ENCODE measurements around the gene RIN3.

Gene RIN3

GRCh38 chr14:92666251-92666650, 152.7 kb downstream of the RIN3 start:
- no peak for DNase-seq (ENCODE audit: low spot score)
- H3K27ac ChIP-seq: no peak overlapping the region
- no peak for TF ChIP-seq CTCF (conservative IDR thresholded peaks at IDR 0.05; ENCODE audit: low read depth)
- POLR2A ChIA-PET (ENCODE audit: low non-redundant PET): no interaction called here
- CTCF ChIA-PET: no interaction called here

GRCh38 chr14:92668276-92668973, 154.8 kb downstream of the RIN3 start:
- DNase-seq (ENCODE audit: low spot score): no peak
- ChIA-PET CTCF (interaction anchor here (0.9 to 1.1 kb wide), 2 partner anchors 15 to 18 kb away, joined by 4 to 5 read pairs; no protein-coding TSS in a partner anchor), POLR2A (ENCODE audit: low non-redundant PET) (no interaction called here)

GRCh38 chr14:92670160-92670559, 156.6 kb downstream of the RIN3 start:
- POLR2A ChIA-PET (ENCODE audit: low non-redundant PET): interaction anchor here (0.7 kb wide), 1 partner anchor 17 kb away, joined by 4 read pairs; no protein-coding TSS in a partner anchor

More at GRCh38 chr14:92668276-92668973, 154.8 kb downstream of the RIN3 start:
- H3K27ac ChIP-seq: no peak overlapping the region
- no peak for TF ChIP-seq CTCF (conservative IDR thresholded peaks at IDR 0.05; ENCODE audit: low read depth)

GRCh38 chr14:92670643-92671366, 157.2 kb downstream of the RIN3 start:
- DNase-seq (ENCODE audit: low spot score): no peak
- no peak for TF ChIP-seq CTCF (conservative IDR thresholded peaks at IDR 0.05; ENCODE audit: low read depth)
- ChIA-PET POLR2A (ENCODE audit: low non-redundant PET) (no interaction called here), CTCF (interaction anchor here (0.6 to 1.2 kb wide), 2 partner anchors 10 to 512 kb away, joined by 3 to 5 read pairs; no protein-coding TSS in a partner anchor)
- peak overlapping the region; percentile 33; the same call in 1 of the 2 replicates for H3K27ac ChIP-seq

More at GRCh38 chr14:92670160-92670559, 156.6 kb downstream of the RIN3 start:
- no peak for DNase-seq (ENCODE audit: low spot score)
- TF ChIP-seq CTCF (conservative IDR thresholded peaks at IDR 0.05; ENCODE audit: low read depth): peak; percentile 29; the same call in 1 of the 2 replicates
- CTCF ChIA-PET: interaction anchor here (0.7 to 1.2 kb wide), 4 partner anchors 11 to 156 kb away, joined by 3 to 7 read pairs (median 4); no protein-coding TSS in a partner anchor
- H3K27ac ChIP-seq: peak overlapping the region; percentile 33; the same call in 1 of the 2 replicates

- no peak overlapping the region for H3K27ac ChIP-seq
- CTCF ChIA-PET: interaction anchor here (1.1 kb wide), 1 partner anchor 13 kb away, joined by 7 read pairs; no protein-coding TSS in a partner anchor
- POLR2A ChIA-PET (ENCODE audit: low non-redundant PET): no interaction called here
- no peak for TF ChIP-seq CTCF (conservative IDR thresholded peaks at IDR 0.05; ENCODE audit: low read depth)
- DNase-seq (ENCODE audit: low spot score): no peak
These were observed 160.1 kb downstream of the RIN3 start for GRCh38 chr14:92673601-92674150.

- DNase-seq (ENCODE audit: low spot score): no peak
- ChIA-PET CTCF (no interaction called here), POLR2A (ENCODE audit: low non-redundant PET) (no interaction called here)
- no peak overlapping the region for H3K27ac ChIP-seq
- no peak for TF ChIP-seq CTCF (conservative IDR thresholded peaks at IDR 0.05; ENCODE audit: low read depth)
These were observed 161.8 kb downstream of the RIN3 start for GRCh38 chr14:92675421-92675820.
